GM23338 (cell line): Measurements from ENCODE around the gene ZNF8. TPM values are rescaled to one million over a fixed set of nuclear protein-coding genes. Genes with fewer than 3 reads are reported as not detected.

ENCODE experiments used
- ATAC-seq: fragments of 200-7000 bp; cut with Tn5 transposase; 3 replicates; pipeline ENCODE4 v1.9.1; 2020
- DNase-seq: peaks from one replicate; pipeline ENCODE4 v3.0.0-alpha.2; 2015; ENCODE audit warnings: low spot score
- H2AFZ ChIP-seq: fragments of 200-600 bp; sonication (generic); 2 replicates; pipeline ENCODE4 v1.8.0; 2016; ENCODE audit warnings: antibody characterized with exemption, mild to moderate bottlenecking, moderate library complexity
- H3F3A ChIP-seq: fragments of 200-600 bp; sonication (generic); replicated peaks from 2 replicates; pipeline ENCODE4 v1.8.0; 2017; ENCODE audit warnings: antibody characterized with exemption, mixed run types, low read depth
- H3K27ac ChIP-seq: fragments of 200-600 bp; sonication (generic); 2 replicates; pipeline ENCODE4 v1.6.1; 2016; ENCODE audit warnings: low read depth
- H3K27me3 ChIP-seq: fragments of 200-600 bp; sonication (generic); 2 replicates; pipeline ENCODE4 v1.8.0; 2016; ENCODE audit warnings: mild to moderate bottlenecking, mixed run types, moderate library complexity; ENCODE audit not compliant: insufficient read depth
- H3K36me3 ChIP-seq: fragments of 200-600 bp; sonication (generic); 2 replicates; pipeline ENCODE4 v1.8.0; 2016; ENCODE audit warnings: mild to moderate bottlenecking; ENCODE audit not compliant: insufficient read depth
- H3K4me1 ChIP-seq: fragments of 200-600 bp; sonication (generic); 2 replicates; pipeline ENCODE4 v1.8.0; 2016; ENCODE audit warnings: mild to moderate bottlenecking, moderate library complexity; ENCODE audit not compliant: insufficient read depth
- H3K4me2 ChIP-seq: fragments of 200-600 bp; sonication (generic); 2 replicates; pipeline ENCODE4 v1.7.1; 2017; ENCODE audit warnings: mixed run types
- H3K4me3 ChIP-seq: fragments of 200-600 bp; sonication (generic); 2 replicates; pipeline ENCODE4 v1.6.1; 2016; ENCODE audit warnings: mixed run types
- H3K79me2 ChIP-seq: fragments of 200-600 bp; sonication (generic); replicated peaks from 2 replicates; pipeline ENCODE4 v1.8.0; 2017; ENCODE audit warnings: mild to moderate bottlenecking; ENCODE audit not compliant: insufficient read depth
- H3K9me2 ChIP-seq: fragments of 200-600 bp; sonication (generic); 2 replicates; pipeline ENCODE4 v1.8.0; 2017; ENCODE audit not compliant: insufficient read depth
- H4K20me1 ChIP-seq: fragments of 200-600 bp; sonication (generic); replicated peaks from 2 replicates; pipeline ENCODE4 v1.8.0; 2017; ENCODE audit warnings: mild to moderate bottlenecking; ENCODE audit not compliant: insufficient read depth
- H3K27ac Mint-ChIP-seq: 2 replicates; pipeline ENCODE4 v1.8.0; 2020; ENCODE audit warnings: inconsistent platforms, mild to moderate bottlenecking, moderate library complexity, mixed read lengths
- H3K27me3 Mint-ChIP-seq: 3 replicates; pipeline ENCODE4 v1.8.0; 2022; ENCODE audit warnings: low read depth, mild to moderate bottlenecking, moderate library complexity, mixed read lengths, inconsistent platforms; ENCODE audit not compliant: insufficient read depth, poor library complexity
- H3K36me3 Mint-ChIP-seq: 3 replicates; pipeline ENCODE4 v1.8.0; 2021; ENCODE audit warnings: low read depth, mild to moderate bottlenecking, inconsistent platforms, moderate library complexity, mixed read lengths
- H3K4me1 Mint-ChIP-seq: 3 replicates; pipeline ENCODE4 v1.8.0; 2020; ENCODE audit warnings: mild to moderate bottlenecking, inconsistent platforms, mixed read lengths
- H3K4me3 Mint-ChIP-seq: 3 replicates; pipeline ENCODE4 v1.8.0; 2021; ENCODE audit warnings: moderate library complexity, mild to moderate bottlenecking, inconsistent platforms, mixed read lengths
- H3K9me3 Mint-ChIP-seq: 3 replicates; pipeline ENCODE4 v1.8.0; 2020; ENCODE audit warnings: moderate library complexity, mild to moderate bottlenecking, inconsistent platforms, mixed read lengths
- CREB1 ChIP-seq: fragments of 250-450 bp; sonication (Bioruptor Pico); IDR thresholded peaks from 2 replicates; pipeline ENCODE4 v1.5.0; 2020; ENCODE audit warnings: low read depth, mild to moderate bottlenecking, moderate library complexity
- CTCF ChIP-seq, 2 experiments: fragments of 200-600 bp in 1 of 2; sonication (generic) in 1 of 2; conservative IDR thresholded peaks; 2 replicates each; pipeline versions ENCODE4 v1.5.1 to v1.6.1; 2016 to 2017; ENCODE audit warnings: antibody characterized with exemption in 2 of 2, low read depth in 2 of 2, mild to moderate bottlenecking in 2 of 2, moderate library complexity in 1 of 2
- ETS1 ChIP-seq: IDR thresholded peaks from 2 replicates; pipeline ENCODE4 v1.6.1; 2016; ENCODE audit warnings: antibody characterized with exemption
- EZH2 ChIP-seq: fragments of 200-600 bp; sonication (generic); IDR thresholded peaks from one replicate; pipeline ENCODE4 v1.8.0; 2017; ENCODE audit warnings: antibody characterized with exemption, mild to moderate bottlenecking, low read depth; ENCODE audit not compliant: unreplicated experiment
- EZH2phosphoT487 ChIP-seq: fragments of 200-600 bp; sonication (generic); IDR thresholded peaks from one replicate; pipeline ENCODE4 v1.8.1; 2018; ENCODE audit warnings: antibody characterized with exemption; ENCODE audit not compliant: unreplicated experiment
- JUNB ChIP-seq: IDR thresholded peaks from one replicate; pipeline ENCODE4 v1.6.1; 2016; ENCODE audit warnings: antibody characterized with exemption; ENCODE audit not compliant: unreplicated experiment
- NANOG ChIP-seq: IDR thresholded peaks from 2 replicates; pipeline ENCODE4 v1.6.1; 2016; ENCODE audit warnings: antibody characterized with exemption, borderline replicate concordance
- POLR2AphosphoS5 ChIP-seq: IDR thresholded peaks from 2 replicates; pipeline ENCODE4 v1.6.1; 2016; ENCODE audit warnings: antibody characterized with exemption, low read depth
- REST ChIP-seq: IDR thresholded peaks from one replicate; pipeline ENCODE4 v1.6.1; 2018; ENCODE audit warnings: antibody characterized with exemption; ENCODE audit not compliant: unreplicated experiment
- STAT1 ChIP-seq: IDR thresholded peaks from one replicate; pipeline ENCODE4 v1.6.1; 2016; ENCODE audit warnings: antibody characterized with exemption; ENCODE audit not compliant: unreplicated experiment
- ZNF114 ChIP-seq: fragments of 250-450 bp; sonication (Bioruptor Pico); IDR thresholded peaks from 2 replicates; pipeline ENCODE4 v1.5.0; 2020; ENCODE audit warnings: mild to moderate bottlenecking, moderate library complexity
- ZNF331 ChIP-seq: fragments of 250-450 bp; sonication (Bioruptor Pico); IDR thresholded peaks from 2 replicates; pipeline ENCODE4 v1.5.0; 2020; ENCODE audit warnings: low read depth, mild to moderate bottlenecking, moderate library complexity
- ZNF462 ChIP-seq: fragments of 250-450 bp; sonication (Bioruptor Pico); IDR thresholded peaks from 2 replicates; pipeline ENCODE4 v1.5.0; 2020; ENCODE audit warnings: mild to moderate bottlenecking, moderate library complexity
- polyA plus RNA-seq: library from polyadenylated mRNA; unstranded; fragments of >200 nt; fragmentation: Nextera tagmentation; extraction: Ambion mirVana; gene quantifications from 2 replicates; pipeline ENCODE4 v1.2.1, GENCODE V29; 2016
- total RNA-seq: library from RNA; depleted of rRNA; stranded (reverse); fragments of >200 nt; shearing (Covaris generic); gene quantifications from 2 replicates; pipeline ENCODE4 v1.2.3, GENCODE V29; 2014

The ZNF8 gene
- total and polyA plus RNA-seq, 2 experiments from 2014 or later = 4.3 to 30.3 TPM

GRCh38 chr19:58336820-58337219 lies 58.1 kb downstream of the ZNF8 start:
- Mint-ChIP-seq H3K27ac (no peak overlapping the region), H3K36me3 (peaks cover 28% of the 10 kb centered on the region), H3K4me1 (no peaks in the 10 kb centered on the region; the same call in 2 of the 3 replicates), H3K4me3 (no peak overlapping the region), H3K9me3 (peaks cover 3% of the 10 kb centered on the region; the same call in 1 of the 3 replicates), H3K27me3 (peaks cover 3% of the 10 kb centered on the region)
- H3K27ac ChIP-seq = no peak overlapping the region
- no peaks in the 10 kb centered on the region for H3K4me1 ChIP-seq
- DNase-seq = no peak
- H4K20me1 ChIP-seq = peaks cover 4% of the 10 kb centered on the region; the same call in 1 of the 2 replicates
- no peak for ATAC-seq
- no peak overlapping the region for H3K4me3 ChIP-seq
- no peak overlapping the region for H3K4me2 ChIP-seq
- no peaks in the 10 kb centered on the region for H3K27me3 ChIP-seq
- H2AFZ ChIP-seq = no peak overlapping the region
- H3K9me2 ChIP-seq = no peaks in the 10 kb centered on the region
- H3K36me3 ChIP-seq = no peaks in the 10 kb centered on the region
- H3K79me2 ChIP-seq = no peaks in the 10 kb centered on the region
- no peaks in the 10 kb centered on the region for H3F3A ChIP-seq
- TF ChIP-seq ZNF462 (CRISPR knock-in tag) = no peak
- no peak for TF ChIP-seq POLR2AphosphoS5
- no peak for TF ChIP-seq NANOG
- TF ChIP-seq CTCF (conservative IDR thresholded peaks at IDR 0.05; ENCODE audit: low read depth in 2 of 2) = no peak
- no peak for TF ChIP-seq ZNF114 (CRISPR knock-in tag)
- no peak for TF ChIP-seq ETS1
- no peak for TF ChIP-seq EZH2
- TF ChIP-seq STAT1 = no peak
- no peak for TF ChIP-seq JUNB
- TF ChIP-seq ZNF331 (CRISPR knock-in tag) = no peak
- TF ChIP-seq REST = no peak
- no peak for TF ChIP-seq EZH2phosphoT487
- no peak for TF ChIP-seq CREB1 (CRISPR knock-in tag)
